Measurements from ENCODE around the gene SIM2.

The SIM2 gene

GRCh38 chr21:36734367-36735200, 35.7 kb downstream of the SIM2 start:
- DNase-seq (ENCODE audit: extremely low read depth in 1 of 2, low read depth in 1 of 2): no peak

- DNase-seq (ENCODE audit: extremely low read depth in 1 of 2, low read depth in 1 of 2): no peak
Observed at GRCh38 chr21:36735201-36735515, 36.2 kb downstream of the SIM2 start.

GRCh38 chr21:36735724-36736320, 36.9 kb downstream of the SIM2 start:
- no peak for DNase-seq (ENCODE audit: extremely low read depth in 1 of 2, low read depth in 1 of 2)

GRCh38 chr21:36738489-36739126, 39.7 kb downstream of the SIM2 start:
- no peak for DNase-seq (ENCODE audit: extremely low read depth in 1 of 2, low read depth in 1 of 2)

- no peak for DNase-seq (ENCODE audit: extremely low read depth in 1 of 2, low read depth in 1 of 2)
Observed at GRCh38 chr21:36741506-36741905, 42.6 kb downstream of the SIM2 start.

- no peak for DNase-seq (ENCODE audit: extremely low read depth in 1 of 2, low read depth in 1 of 2)
Observed at GRCh38 chr21:36743008-36743407, 44.1 kb downstream of the SIM2 start.

- no peak for DNase-seq (ENCODE audit: extremely low read depth in 1 of 2, low read depth in 1 of 2)
Observed at GRCh38 chr21:36743446-36743845, 44.5 kb downstream of the SIM2 start.

GRCh38 chr21:36744190-36744559, 45.3 kb downstream of the SIM2 start:
- DNase-seq (ENCODE audit: extremely low read depth in 1 of 2, low read depth in 1 of 2): no peak

- DNase-seq (ENCODE audit: extremely low read depth in 1 of 2, low read depth in 1 of 2): no peak
Observed at GRCh38 chr21:36744560-36745231, 45.8 kb downstream of the SIM2 start.

- DNase-seq (ENCODE audit: extremely low read depth in 1 of 2, low read depth in 1 of 2): no peak
Observed at GRCh38 chr21:36745459-36745858, 46.5 kb downstream of the SIM2 start.

- no peak for DNase-seq (ENCODE audit: extremely low read depth in 1 of 2, low read depth in 1 of 2)
Observed at GRCh38 chr21:36747041-36747814, 48.3 kb downstream of the SIM2 start.

GRCh38 chr21:36747815-36748383, 49.0 kb downstream of the SIM2 start:
- no peak for DNase-seq (ENCODE audit: extremely low read depth in 1 of 2, low read depth in 1 of 2)

- DNase-seq (ENCODE audit: extremely low read depth in 1 of 2, low read depth in 1 of 2): no peak
Observed at GRCh38 chr21:36749935-36750575, 51.1 kb downstream of the SIM2 start.

- no peak for DNase-seq (ENCODE audit: extremely low read depth in 1 of 2, low read depth in 1 of 2)
Observed at GRCh38 chr21:36750576-36750959, 51.7 kb downstream of the SIM2 start.

GRCh38 chr21:36751383-36751782, 52.5 kb downstream of the SIM2 start:
- no peak for DNase-seq (ENCODE audit: extremely low read depth in 1 of 2, low read depth in 1 of 2)

- no peak for DNase-seq (ENCODE audit: extremely low read depth in 1 of 2, low read depth in 1 of 2)
Observed at GRCh38 chr21:36753556-36753955, 54.6 kb downstream of the SIM2 start.

GRCh38 chr21:36754241-36754898, 55.5 kb downstream of the SIM2 start:
- DNase-seq (ENCODE audit: extremely low read depth in 1 of 2, low read depth in 1 of 2): no peak

GRCh38 chr21:36756527-36756926, 57.6 kb downstream of the SIM2 start:
- no peak for DNase-seq (ENCODE audit: extremely low read depth in 1 of 2, low read depth in 1 of 2)

- no peak for DNase-seq (ENCODE audit: extremely low read depth in 1 of 2, low read depth in 1 of 2)
Observed at GRCh38 chr21:36757196-36757595, 58.3 kb downstream of the SIM2 start.
